Dendritic cell treated with granulocyte-macrophage colony-stimulating factor and Interleukin-4, amounts not matched to agents 40 ng/mL and 50 ng/mL, for 4 days (primary cell): ENCODE measurements around the gene KCNIP3.
A peak's percentile ranks its signal among the peaks of the same experiment; 100 is the strongest.

ENCODE experiments used
- H3K27ac Mint-ChIP-seq: one replicate; pipeline ENCODE4 v1.8.0; 2022; ENCODE audit warnings: mild to moderate bottlenecking, mixed read lengths
- H3K27me3 Mint-ChIP-seq: one replicate; pipeline ENCODE4 v1.8.0; 2022; ENCODE audit warnings: mild to moderate bottlenecking, mixed read lengths
- H3K36me3 Mint-ChIP-seq: one replicate; pipeline ENCODE4 v1.8.0; 2022; ENCODE audit warnings: low read depth, mixed read lengths
- H3K4me1 Mint-ChIP-seq: one replicate; pipeline ENCODE4 v1.8.0; 2022; ENCODE audit warnings: low read depth, mixed read lengths
- H3K4me3 Mint-ChIP-seq: one replicate; pipeline ENCODE4 v1.8.0; 2022; ENCODE audit warnings: mild to moderate bottlenecking, moderate library complexity, mixed read lengths
- H3K9me3 Mint-ChIP-seq: one replicate; pipeline ENCODE4 v1.8.0; 2022; ENCODE audit warnings: mixed read lengths
- intact Hi-C: fragments of 100-400 bp; cut with micrococcal nuclease; formaldehyde crosslinking; loops from one replicate; pipeline ENCODE4 v1.15.0; 2022

KCNIP3 gene

DNA sequence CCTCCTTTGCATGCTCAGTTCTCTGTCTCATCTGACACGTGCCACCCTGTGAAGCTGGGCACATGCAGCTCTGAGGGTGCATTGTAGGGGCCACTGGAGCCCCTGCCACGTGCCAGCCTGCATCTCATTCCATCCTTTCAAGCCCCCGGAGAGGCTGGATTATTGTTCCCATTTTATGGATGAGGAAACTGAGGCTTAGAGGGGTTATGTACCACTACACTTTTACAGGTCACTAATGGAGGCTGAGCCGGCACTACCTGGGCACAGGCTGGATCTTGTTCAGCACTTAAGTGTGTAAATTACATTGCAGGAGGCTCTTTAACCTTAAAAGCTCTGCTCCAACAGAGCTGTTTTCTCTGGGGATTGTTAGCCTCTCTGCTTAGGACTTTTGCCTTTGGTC is 47.5 kb downstream of the KCNIP3 start:
- Mint-ChIP-seq H3K9me3 (no peaks in the 10 kb centered on the region), H3K27ac (no peak overlapping the region), H3K4me3 (no peak overlapping the region), H3K27me3 (peaks cover 55% of the 10 kb centered on the region), H3K36me3 (no peaks in the 10 kb centered on the region), H3K4me1 (peaks cover 9% of the 10 kb centered on the region)
- intact Hi-C loops = loop anchor here (2.0 to 5.0 kb wide), 2 partner anchors 58 to 383 kb away; partner anchors contain the start of gene FAHD2A

DNA sequence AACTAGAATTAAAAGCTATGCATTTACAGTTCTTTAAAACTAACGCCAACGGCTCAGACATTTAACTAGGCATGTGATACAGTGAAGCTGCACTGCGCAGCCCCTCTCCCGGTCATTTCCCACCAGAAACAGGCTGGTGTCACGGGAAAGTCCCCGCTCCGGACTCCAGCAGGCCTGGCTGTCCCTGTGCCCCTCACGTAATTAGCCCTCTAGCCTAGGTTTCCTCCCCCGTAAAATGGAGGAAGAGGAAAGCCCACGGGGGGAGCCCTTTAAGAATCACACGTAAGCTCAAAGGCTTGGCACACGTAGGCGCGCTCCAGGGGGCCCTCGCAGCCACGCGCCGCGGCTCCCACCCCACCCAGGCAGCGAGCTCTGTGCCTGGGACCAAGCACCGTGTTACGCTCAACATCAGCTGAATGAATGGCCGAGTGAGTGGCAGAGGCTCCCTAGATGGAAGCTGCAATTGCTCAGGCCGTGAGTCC is 48.0 kb downstream of the KCNIP3 start:
- Mint-ChIP-seq H3K27me3 (peaks cover 55% of the 10 kb centered on the region), H3K9me3 (no peaks in the 10 kb centered on the region), H3K4me1 (peaks cover 9% of the 10 kb centered on the region), H3K4me3 (peak overlapping the region; percentile 79), H3K36me3 (no peaks in the 10 kb centered on the region), H3K27ac (no peak overlapping the region)
- intact Hi-C loops = loop anchor here (2.0 to 5.0 kb wide), 2 partner anchors 58 to 382 kb away; partner anchors contain the start of gene FAHD2A

DNA sequence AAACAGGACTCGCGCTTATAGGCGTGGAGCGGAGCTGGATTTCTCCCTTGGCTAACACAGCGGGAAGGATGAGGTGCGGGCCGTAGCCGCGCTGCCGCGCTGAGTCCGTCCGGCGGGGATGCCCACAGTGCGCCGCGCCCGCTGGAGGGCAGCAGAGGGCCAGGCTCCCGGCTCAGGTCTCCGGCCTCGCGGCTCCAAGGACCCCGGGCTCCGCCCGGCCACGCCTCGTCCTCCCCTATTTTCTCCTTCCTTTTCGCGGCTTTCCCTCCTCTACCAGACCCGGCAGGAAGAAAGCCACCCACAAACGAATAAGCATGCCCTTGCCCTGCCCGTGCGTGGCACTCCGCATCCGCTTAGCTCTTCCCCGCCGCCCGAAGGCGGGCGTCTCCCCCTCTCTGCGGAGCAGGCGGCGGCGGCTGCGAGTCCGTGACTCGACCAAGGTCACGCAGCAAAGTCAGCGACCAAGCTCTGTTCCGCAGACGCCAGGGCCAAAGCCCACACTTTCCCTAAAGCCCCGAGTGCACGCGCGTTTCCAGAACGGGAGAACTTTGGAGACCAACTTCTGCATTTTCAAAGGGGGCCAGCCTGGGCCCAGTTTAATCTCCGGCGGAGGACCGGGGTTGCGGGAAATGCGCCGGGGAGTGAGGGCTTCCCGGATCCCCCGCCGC is 48.5 kb downstream of the KCNIP3 start:
- Mint-ChIP-seq H3K36me3 (no peaks in the 10 kb centered on the region), H3K27me3 (peaks cover 58% of the 10 kb centered on the region), H3K4me3 (peak overlapping the region; percentile 79), H3K27ac (peak overlapping the region; percentile 32), H3K9me3 (no peaks in the 10 kb centered on the region), H3K4me1 (peaks cover 9% of the 10 kb centered on the region)
- intact Hi-C loops = loop anchor here (2.0 to 5.0 kb wide), 2 partner anchors 57 to 382 kb away; partner anchors contain the start of gene FAHD2A

DNA sequence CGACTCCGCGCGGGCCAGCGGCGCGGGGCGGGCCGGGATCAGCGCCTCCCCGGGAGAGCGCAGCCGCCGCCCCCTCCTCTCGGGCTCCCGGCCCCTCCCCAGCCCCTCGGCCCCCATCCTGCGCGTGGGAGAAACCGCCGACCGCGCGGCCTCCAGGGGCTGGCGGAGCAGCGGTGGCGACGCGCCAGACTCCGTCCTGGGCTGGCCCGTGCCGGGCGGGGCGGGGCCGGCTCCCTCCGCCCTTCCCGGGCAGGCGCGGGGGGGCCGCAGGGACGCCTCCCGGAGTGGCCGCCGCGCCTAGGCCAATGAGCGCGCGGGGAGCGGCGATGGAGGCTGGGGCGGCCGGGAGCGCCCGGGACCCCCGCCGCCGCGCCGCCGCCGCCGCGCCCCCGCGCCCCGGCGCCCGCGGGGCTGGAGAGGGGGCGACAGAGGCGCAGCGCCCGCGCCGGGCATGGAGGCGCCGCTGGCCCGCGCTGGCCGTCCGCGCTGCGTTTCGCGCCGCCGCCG is 49.1 kb downstream of the KCNIP3 start:
- Mint-ChIP-seq H3K4me1 (peaks cover 9% of the 10 kb centered on the region), H3K9me3 (no peaks in the 10 kb centered on the region), H3K36me3 (no peaks in the 10 kb centered on the region), H3K27ac (no peak overlapping the region), H3K27me3 (peaks cover 58% of the 10 kb centered on the region), H3K4me3 (no peak overlapping the region)
- intact Hi-C loops = loop anchor here (5.0 kb wide), 1 partner anchor 381 kb away; no protein-coding TSS in a partner anchor

DNA sequence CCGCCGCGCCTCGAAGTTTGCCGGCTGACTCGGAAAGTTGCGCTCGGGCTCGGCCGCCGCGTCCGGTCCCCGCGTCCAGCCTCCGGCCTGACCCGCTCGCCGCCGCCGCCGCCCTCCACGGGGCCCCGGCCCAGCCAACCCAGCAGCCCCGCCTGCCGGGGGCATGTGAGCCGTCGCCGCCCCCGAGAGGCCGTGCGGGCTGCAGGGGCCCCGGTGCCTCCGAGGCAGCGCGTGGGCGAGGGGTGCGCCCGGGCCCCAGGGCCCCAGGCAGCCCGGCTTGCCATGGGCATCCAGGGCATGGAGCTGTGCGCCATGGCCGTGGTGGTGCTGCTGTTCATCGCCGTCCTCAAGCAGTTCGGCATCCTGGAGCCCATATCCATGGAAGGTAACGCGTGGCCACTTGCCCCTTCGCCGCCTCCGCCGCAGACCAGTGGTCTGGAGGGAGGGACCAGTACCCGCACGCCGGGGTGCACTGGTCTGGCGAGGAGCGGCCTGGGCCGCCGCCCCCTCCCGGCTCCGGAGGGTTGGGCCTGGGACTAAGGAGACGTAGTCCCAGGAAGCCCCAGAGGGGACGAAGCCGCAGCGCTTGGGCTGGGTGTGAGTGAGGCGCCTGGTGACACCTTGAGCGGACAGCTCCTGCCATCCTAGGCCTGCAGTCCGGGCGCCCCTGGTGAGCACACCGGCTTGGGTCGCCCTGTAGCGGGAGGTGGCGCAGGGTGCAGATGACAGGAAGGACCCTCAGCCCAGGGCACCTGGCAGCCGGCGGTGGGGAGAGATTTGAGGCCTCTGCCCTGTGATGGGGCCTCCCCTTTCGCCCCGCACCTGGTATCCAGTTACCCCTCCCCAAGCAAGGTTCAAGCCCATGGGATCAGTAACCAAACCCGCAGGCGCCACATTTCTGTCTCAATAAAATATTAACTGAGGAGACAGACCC is 49.9 kb downstream of the KCNIP3 start:
- Mint-ChIP-seq H3K9me3 (no peaks in the 10 kb centered on the region), H3K27me3 (peaks cover 56% of the 10 kb centered on the region), H3K27ac (no peak overlapping the region), H3K36me3 (no peaks in the 10 kb centered on the region), H3K4me1 (peaks cover 9% of the 10 kb centered on the region), H3K4me3 (peak overlapping the region; percentile 14)
- intact Hi-C loops = loop anchor here (5.0 kb wide), 1 partner anchor 380 kb away; no protein-coding TSS in a partner anchor

DNA sequence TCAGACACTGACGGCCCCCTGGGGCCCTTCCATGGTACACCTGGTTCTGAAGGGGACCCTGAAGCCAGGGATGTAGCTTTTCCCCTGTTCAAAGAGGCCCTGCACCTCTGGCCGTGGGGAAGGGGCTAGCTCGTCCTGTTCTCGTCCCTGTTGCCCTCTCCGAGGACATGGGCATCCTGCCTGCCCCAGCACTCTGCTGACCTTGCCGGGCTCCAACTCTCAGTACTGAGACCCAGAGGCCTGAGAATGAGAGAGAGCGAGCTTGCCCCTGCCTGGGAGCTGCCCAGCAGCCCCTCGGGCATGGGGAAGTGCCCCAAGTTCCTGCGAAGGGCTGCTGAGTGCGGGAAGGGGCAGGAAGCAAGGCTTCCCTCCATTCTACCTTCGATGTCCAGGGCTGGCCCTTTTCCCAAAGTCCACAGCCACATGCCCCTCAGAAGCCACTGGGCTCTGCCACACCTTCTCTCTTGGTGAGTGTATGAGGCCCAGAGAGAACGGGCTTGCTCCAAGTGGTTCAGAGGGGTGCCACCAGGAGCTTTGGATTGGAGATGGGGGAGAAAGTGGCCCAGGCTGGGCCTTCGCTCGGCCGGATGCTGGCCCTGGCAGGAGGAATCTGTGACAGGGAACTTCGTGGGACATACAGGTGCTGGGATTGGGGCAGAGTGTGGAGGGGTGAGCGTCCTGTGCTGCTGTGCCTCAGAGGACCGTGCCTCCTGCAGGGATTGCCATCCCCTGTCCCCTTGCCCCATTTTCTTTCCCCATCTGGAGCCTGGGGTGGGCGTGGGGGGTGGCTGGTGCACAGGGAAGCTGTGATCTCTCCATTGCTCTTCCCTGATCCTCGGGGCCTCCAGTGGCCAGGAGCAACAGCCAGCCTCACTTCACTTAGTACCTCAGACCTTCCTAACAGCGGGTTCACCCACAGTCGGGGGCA is 50.8 kb downstream of the KCNIP3 start:
- no peaks in the 10 kb centered on the region for H3K36me3 Mint-ChIP-seq
- no peak overlapping the region for H3K27ac Mint-ChIP-seq
- peaks cover 52% of the 10 kb centered on the region for H3K27me3 Mint-ChIP-seq
- H3K9me3 Mint-ChIP-seq = no peaks in the 10 kb centered on the region
- H3K4me1 Mint-ChIP-seq = peaks cover 9% of the 10 kb centered on the region
- no peak overlapping the region for H3K4me3 Mint-ChIP-seq
- intact Hi-C loops = loop anchor here (5.0 kb wide), 1 partner anchor 379 kb away; no protein-coding TSS in a partner anchor

DNA sequence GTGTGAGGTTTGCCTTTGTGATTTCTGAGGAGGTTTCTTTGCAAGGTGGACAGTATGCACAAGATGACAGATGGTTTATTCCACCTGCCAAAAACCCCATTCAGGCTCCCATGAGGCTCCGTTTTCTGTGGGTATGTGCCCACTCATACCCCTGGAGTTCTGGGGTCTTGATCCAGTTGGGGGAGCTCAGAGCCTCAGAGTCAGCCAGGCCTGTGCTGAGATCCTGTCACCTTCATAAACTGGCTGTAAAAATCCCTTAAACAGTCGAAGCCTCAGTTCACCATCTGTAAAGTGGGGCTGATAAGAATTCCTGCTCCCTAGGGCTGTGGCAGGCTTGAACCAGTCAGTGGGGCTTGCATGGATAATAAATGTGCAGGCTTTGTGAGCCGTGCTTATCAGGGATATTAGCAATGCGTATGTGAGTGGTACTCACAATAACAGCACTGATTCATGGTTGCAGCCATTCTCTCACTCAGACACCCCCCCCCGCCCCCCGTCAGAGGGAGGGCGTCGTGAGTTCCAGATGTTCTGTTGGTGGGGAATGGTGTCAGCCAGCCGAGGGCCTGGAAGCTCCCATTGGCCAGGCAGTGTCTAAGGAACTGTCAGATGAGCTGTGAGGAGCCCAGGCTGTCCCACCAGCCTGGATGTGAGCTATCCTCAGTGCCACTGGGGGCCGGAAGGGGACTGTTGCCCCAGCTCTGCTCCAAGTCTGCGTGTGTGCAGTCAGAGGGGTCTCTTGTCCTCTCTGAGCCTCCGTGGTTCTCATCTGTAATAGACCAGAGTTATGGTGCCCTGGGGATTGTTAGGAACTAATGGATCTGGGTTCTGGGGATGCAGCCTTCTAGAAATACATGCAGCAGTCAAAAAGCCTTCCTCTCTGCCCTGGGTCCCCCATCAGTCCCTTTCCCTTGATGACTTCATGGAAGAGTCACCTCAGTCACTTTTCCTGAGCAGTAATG is 51.7 kb downstream of the KCNIP3 start:
- Mint-ChIP-seq H3K4me1 (peaks cover 9% of the 10 kb centered on the region), H3K27ac (no peak overlapping the region), H3K36me3 (no peaks in the 10 kb centered on the region), H3K27me3 (peaks cover 44% of the 10 kb centered on the region), H3K9me3 (no peaks in the 10 kb centered on the region), H3K4me3 (no peak overlapping the region)
- intact Hi-C loops = loop anchor here (5.0 kb wide), 1 partner anchor 378 kb away; no protein-coding TSS in a partner anchor

DNA sequence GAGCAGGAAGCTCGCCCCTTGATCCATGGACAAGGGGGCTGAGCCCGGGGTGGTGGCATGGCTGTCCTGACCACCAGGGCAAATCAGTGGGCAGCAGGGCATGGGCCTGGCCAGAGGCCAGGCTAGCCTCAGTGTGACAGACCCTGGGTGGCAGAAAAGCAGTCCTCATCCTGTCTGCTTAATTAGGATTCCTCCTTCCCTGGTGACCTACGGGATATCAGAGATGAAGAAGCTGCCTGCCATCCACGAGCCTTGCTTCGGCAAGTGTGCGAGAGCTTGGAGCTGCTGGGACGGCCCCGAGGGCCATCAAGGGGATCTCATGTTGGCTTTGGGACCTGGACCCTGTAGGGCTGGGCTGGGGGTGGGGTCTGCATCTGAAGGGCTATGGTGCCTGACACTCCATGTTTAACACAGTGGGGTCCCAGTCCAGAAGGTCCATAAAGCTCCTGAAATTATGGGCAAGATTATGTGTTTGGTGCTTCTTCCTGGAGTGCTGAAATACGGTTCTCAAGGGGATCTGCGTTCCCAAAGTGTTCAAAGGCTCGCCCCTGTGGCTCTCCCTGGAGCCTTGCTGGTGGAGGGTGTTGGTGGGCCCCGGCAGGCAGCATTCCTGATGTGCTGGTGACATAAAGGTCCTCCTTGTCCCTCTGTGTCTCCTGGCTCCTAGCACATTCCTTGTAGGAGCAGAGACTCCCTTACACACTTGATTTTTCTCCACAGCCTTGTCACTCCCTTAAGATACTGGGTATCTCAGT is 52.6 kb downstream of the KCNIP3 start:
- H3K4me3 Mint-ChIP-seq = no peak overlapping the region
- intact Hi-C loops = loop anchor here (5.0 kb wide), 1 partner anchor 378 kb away; no protein-coding TSS in a partner anchor
- H3K36me3 Mint-ChIP-seq = no peaks in the 10 kb centered on the region
- H3K27me3 Mint-ChIP-seq = peaks cover 40% of the 10 kb centered on the region
- no peak overlapping the region for H3K27ac Mint-ChIP-seq
- peaks cover 9% of the 10 kb centered on the region for H3K4me1 Mint-ChIP-seq
- H3K9me3 Mint-ChIP-seq = no peaks in the 10 kb centered on the region

DNA sequence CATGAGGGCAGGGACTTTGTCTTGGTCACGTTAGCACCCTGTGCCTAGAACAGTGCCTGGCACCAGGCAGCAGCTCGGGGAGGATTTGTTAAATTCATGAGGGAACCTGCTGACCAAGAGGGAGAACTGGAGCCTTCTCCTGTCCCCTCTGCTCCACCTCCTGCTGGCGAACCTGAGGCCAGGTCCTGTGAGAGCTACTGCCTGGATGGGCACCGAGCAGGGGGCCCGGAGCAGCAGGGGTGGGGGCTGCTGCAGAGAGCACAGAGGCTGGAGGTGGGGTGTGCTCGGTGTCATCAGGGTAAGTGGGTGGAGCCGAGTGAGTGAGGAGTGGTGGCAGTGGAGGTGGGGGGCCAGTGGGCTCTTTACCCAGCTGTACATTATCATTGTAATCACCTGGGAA is 53.2 kb downstream of the KCNIP3 start:
- no peak overlapping the region for H3K27ac Mint-ChIP-seq
- H3K36me3 Mint-ChIP-seq = no peaks in the 10 kb centered on the region
- intact Hi-C loops = no loop called here
- peaks cover 6% of the 10 kb centered on the region for H3K4me1 Mint-ChIP-seq
- peaks cover 34% of the 10 kb centered on the region for H3K27me3 Mint-ChIP-seq
- no peak overlapping the region for H3K4me3 Mint-ChIP-seq
- H3K9me3 Mint-ChIP-seq = no peaks in the 10 kb centered on the region

DNA sequence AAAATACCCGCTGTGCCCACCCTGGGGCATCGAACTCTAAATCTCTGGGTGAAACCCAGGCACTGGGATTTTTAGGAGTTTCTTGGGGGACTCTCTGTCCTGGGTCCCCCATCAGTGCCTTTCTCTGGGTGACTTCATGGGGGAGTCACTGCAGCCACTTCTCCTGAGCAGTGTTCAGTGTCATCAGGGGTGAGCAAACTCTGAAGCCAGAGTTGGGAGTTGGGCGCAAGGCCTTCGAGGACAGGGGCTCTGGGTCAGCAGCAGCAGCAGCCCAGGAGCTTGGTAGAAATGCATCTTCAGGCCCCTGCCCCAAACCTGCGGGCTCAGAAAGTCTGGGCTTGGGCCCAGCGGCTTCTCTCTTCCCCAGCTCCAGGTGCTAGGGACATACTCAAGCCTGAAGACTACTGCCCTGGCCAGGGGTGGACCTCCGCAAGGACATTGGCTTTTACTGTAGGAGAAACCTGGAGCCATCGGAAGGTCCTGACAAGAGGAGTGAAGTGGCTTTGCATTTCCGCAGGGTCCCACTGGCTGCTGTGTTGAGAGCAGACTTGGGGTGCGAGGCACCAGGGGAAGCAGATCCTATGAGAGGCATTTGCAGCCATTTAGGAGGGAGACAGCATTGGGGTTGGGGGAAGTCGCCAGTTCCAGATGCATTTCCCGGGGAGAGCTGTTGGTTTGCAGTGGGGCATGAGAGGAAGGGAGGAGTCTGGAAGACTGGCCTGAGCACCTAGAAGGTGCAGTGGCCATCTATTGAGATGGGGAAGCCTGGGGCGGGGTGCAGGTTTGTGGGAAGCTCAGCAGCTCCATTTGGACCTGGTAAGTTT is 53.8 kb downstream of the KCNIP3 start:
- H3K9me3 Mint-ChIP-seq = no peaks in the 10 kb centered on the region
- intact Hi-C loops = no loop called here
- H3K27ac Mint-ChIP-seq = no peak overlapping the region
- no peaks in the 10 kb centered on the region for H3K36me3 Mint-ChIP-seq
- no peaks in the 10 kb centered on the region for H3K4me1 Mint-ChIP-seq
- no peak overlapping the region for H3K4me3 Mint-ChIP-seq
- H3K27me3 Mint-ChIP-seq = peaks cover 28% of the 10 kb centered on the region

DNA sequence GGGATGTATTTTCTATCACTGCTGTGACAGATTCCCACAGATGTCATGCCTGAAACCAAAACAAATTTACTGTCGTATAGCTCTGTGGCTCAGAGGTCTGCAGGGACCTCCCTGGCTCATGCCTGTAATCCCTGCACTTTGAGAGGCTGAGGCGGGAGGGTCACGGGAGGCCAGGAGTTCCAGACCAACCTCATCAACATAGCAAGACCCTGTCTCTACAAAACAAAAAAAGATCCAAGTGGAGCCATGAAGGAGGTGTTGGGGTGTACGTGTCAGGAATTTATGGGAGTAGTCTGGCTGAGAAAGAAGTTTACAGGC is 54.4 kb downstream of the KCNIP3 start:
- H3K27ac Mint-ChIP-seq = no peak overlapping the region
- no peaks in the 10 kb centered on the region for H3K9me3 Mint-ChIP-seq
- H3K4me1 Mint-ChIP-seq = no peaks in the 10 kb centered on the region
- H3K36me3 Mint-ChIP-seq = no peaks in the 10 kb centered on the region
- no peak overlapping the region for H3K4me3 Mint-ChIP-seq
- peaks cover 28% of the 10 kb centered on the region for H3K27me3 Mint-ChIP-seq
- intact Hi-C loops = no loop called here
